Placental epithelial cell (primary cell): ENCODE measurements around the gene MAP3K20. TPM values are rescaled to one million over a fixed set of nuclear protein-coding genes. Genes with fewer than 3 reads are reported as not detected.

ENCODE experiments used
- total RNA-seq: library from RNA; depleted of rRNA; stranded (reverse); fragments of >200 nt; gene quantifications from 2 replicates; pipeline ENCODE4 v1.2.3, GENCODE V29; 2012

The MAP3K20 gene
- total RNA-seq = 5.9 and 15.1 TPM in 2 replicates

GRCh38 chr2:173075781-173076580 is at the start of gene MAP3K20:
MAP3K20 (plus strand) TSS chr2:173075846; CDS start chr2:173091032, 15,186 bp downstream.

